ENCODE data around the gene ELOA. TPM values are rescaled to one million over a fixed set of nuclear protein-coding genes. Genes with fewer than 3 reads are reported as not detected.
A peak's percentile ranks its signal among the peaks of the same experiment; 100 is the strongest.

Gene ELOA
- total RNA-seq, 2 experiments from 2014 or later = 28.1 to 33.0 TPM

GRCh38 chr1:23810818-23811540 lies 67.7 kb downstream of the ELOA start:
- ATAC-seq (ENCODE audit: poor library complexity) (peak; percentile 74), DNase-seq (peak in 11 of 14 experiments; percentile 29 to 80 (median 45))
- ChIA-PET POLR2A (interaction anchor here (1.2 to 2.1 kb wide), 6 partner anchors 10 to 149 kb away, joined by 3 to 8 read pairs (median 4); partner anchors contain the start of genes PITHD1 and PNRC2), CTCF (interaction anchor here (0.8 to 3.1 kb wide), 22 partner anchors 8 to 217 kb away, joined by 3 to 44 read pairs (median 6); partner anchors contain the start of genes FUCA1, GALE, HMGCL and LYPLA2)
- Histone ChIP-seq H3K27me3 (ENCODE audit: control insufficient read depth in 1 of 2, insufficient read depth in 2 of 2, low read length in 2 of 2) (no peaks in the 10 kb centered on the region), H3K9me3 (ENCODE audit: control insufficient read depth in 1 of 2, insufficient read depth in 1 of 2, low read length in 2 of 2) (no peaks in the 10 kb centered on the region), H3K4me3 (ENCODE audit: low read length) (no peak overlapping the region), H3K4me1 (ENCODE audit: insufficient read depth, low read length) (peaks cover 16% of the 10 kb centered on the region), H3K36me3 (ENCODE audit: insufficient read depth, low read length) (peaks cover 32% of the 10 kb centered on the region), H3K27ac (ENCODE audit: low read depth in 1 of 2, low read length in 2 of 2) (no peak overlapping the region)
- Mint-ChIP-seq H3K4me3 (no peak overlapping the region), H3K27ac (no peak overlapping the region), H3K27me3 (no peaks in the 10 kb centered on the region), H3K9me3 (no peaks in the 10 kb centered on the region), H3K4me1 (ENCODE audit: low read depth) (peaks cover 14% of the 10 kb centered on the region), H3K36me3 (ENCODE audit: low read depth) (peaks cover 60% of the 10 kb centered on the region)
- TF ChIP-seq, protein P1, sequence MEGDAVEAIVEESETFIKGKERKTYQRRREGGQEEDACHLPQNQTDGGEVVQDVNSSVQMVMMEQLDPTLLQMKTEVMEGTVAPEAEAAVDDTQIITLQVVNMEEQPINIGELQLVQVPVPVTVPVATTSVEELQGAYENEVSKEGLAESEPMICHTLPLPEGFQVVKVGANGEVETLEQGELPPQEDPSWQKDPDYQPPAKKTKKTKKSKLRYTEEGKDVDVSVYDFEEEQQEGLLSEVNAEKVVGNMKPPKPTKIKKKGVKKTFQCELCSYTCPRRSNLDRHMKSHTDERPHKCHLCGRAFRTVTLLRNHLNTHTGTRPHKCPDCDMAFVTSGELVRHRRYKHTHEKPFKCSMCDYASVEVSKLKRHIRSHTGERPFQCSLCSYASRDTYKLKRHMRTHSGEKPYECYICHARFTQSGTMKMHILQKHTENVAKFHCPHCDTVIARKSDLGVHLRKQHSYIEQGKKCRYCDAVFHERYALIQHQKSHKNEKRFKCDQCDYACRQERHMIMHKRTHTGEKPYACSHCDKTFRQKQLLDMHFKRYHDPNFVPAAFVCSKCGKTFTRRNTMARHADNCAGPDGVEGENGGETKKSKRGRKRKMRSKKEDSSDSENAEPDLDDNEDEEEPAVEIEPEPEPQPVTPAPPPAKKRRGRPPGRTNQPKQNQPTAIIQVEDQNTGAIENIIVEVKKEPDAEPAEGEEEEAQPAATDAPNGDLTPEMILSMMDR (IDR thresholded peaks at IDR 0.05) = peak; percentile 54
- intact Hi-C loops (cut with DNase I, micrococcal nuclease) = loop anchor here (1.0 to 5.0 kb wide), 3 partner anchors 57 to 216 kb away; partner anchors contain the start of gene FUCA1 (in 1 of the 2)

Other genes with a start within 250 kb of the ELOA start
- under 1 TPM; 0.50 to 0.69 TPM for gene E2F2, start 212.2 kb upstream of the ELOA start, total RNA-seq
- gene ID3, start 184.0 kb upstream of the ELOA start, total RNA-seq = 10 to 100 TPM; 89.8 to 90.4 TPM
- gene RPL11, start 51.7 kb upstream of the ELOA start, total RNA-seq = 1,000 to 10,000 TPM; 2,191 to 2,374 TPM
- 100 to 1,000 TPM; 110 to 111 TPM for gene PITHD1, start 34.9 kb downstream of the ELOA start, total RNA-seq
- gene LYPLA2, start 47.7 kb downstream of the ELOA start, total RNA-seq = 10 to 100 TPM; 37.4 to 37.7 TPM
- 1 to 10 TPM; 5.4 to 6.9 TPM for gene GALE, start 57.3 kb downstream of the ELOA start, total RNA-seq
- 1 to 10 TPM; 8.9 to 9.6 TPM for gene HMGCL, start 82.0 kb downstream of the ELOA start, total RNA-seq
- 1 to 10 TPM; 3.6 to 4.1 TPM for gene FUCA1, start 124.8 kb downstream of the ELOA start, total RNA-seq
- gene CNR2, start 169.9 kb downstream of the ELOA start, total RNA-seq = under 1 TPM in 1 of 2 experiments, not detected in 1; 0.05 TPM
- 100 to 1,000 TPM; 172 to 183 TPM for gene PNRC2, start 216.4 kb downstream of the ELOA start, total RNA-seq
- gene SRSF10, start 236.9 kb downstream of the ELOA start, total RNA-seq = 100 to 1,000 TPM; 346 to 356 TPM